ENCODE results near the gene SRPK2.

SRPK2 gene

GRCh38 chr7:105178177-105178576 is 210.5 kb downstream of the SRPK2 start:
- H3K4me1 ChIP-seq (ENCODE audit: insufficient read depth, low read length, poor library complexity, severe bottlenecking), result peaks cover 11% of the 10 kb centered on the region
- H3K4me3 ChIP-seq (ENCODE audit: low read length, poor library complexity, severe bottlenecking), result no peak overlapping the region
- H3K9me2 ChIP-seq (replicated peaks; ENCODE audit: low read depth, low read length), result no peaks in the 10 kb centered on the region
- H3K9ac ChIP-seq (ENCODE audit: low read depth, low read length, poor library complexity, severe bottlenecking), result no peak overlapping the region
- H4K20me1 ChIP-seq (ENCODE audit: insufficient read depth, low read length, poor library complexity, severe bottlenecking), result peaks cover 20% of the 10 kb centered on the region
- H3K79me2 ChIP-seq (ENCODE audit: insufficient read depth, low read length), result peaks cover 80% of the 10 kb centered on the region
- H2AFZ ChIP-seq (ENCODE audit: low read length), result no peak overlapping the region
- no peaks in the 10 kb centered on the region for H3K27me3 ChIP-seq (ENCODE audit: insufficient read depth, low read length, poor library complexity, severe bottlenecking)
- peaks cover 5% of the 10 kb centered on the region; the same call in 1 of the 2 replicates for H3F3A ChIP-seq (ENCODE audit: low read depth)
- no peaks in the 10 kb centered on the region; the same call in 1 of the 2 replicates for H3K36me3 ChIP-seq (ENCODE audit: insufficient read depth, low read length)
- no peaks in the 10 kb centered on the region for H3K9me3 ChIP-seq (ENCODE audit: insufficient read depth, low read depth, low read length)
- no peak overlapping the region for H3K4me2 ChIP-seq (ENCODE audit: low read depth, low read length, poor library complexity, severe bottlenecking)
- no peak for TF ChIP-seq EZH2phosphoT487 (IDR thresholded peaks at IDR 0.05; ENCODE audit: borderline replicate concordance)
- TF ChIP-seq, protein P1, sequence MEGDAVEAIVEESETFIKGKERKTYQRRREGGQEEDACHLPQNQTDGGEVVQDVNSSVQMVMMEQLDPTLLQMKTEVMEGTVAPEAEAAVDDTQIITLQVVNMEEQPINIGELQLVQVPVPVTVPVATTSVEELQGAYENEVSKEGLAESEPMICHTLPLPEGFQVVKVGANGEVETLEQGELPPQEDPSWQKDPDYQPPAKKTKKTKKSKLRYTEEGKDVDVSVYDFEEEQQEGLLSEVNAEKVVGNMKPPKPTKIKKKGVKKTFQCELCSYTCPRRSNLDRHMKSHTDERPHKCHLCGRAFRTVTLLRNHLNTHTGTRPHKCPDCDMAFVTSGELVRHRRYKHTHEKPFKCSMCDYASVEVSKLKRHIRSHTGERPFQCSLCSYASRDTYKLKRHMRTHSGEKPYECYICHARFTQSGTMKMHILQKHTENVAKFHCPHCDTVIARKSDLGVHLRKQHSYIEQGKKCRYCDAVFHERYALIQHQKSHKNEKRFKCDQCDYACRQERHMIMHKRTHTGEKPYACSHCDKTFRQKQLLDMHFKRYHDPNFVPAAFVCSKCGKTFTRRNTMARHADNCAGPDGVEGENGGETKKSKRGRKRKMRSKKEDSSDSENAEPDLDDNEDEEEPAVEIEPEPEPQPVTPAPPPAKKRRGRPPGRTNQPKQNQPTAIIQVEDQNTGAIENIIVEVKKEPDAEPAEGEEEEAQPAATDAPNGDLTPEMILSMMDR (conservative IDR thresholded peaks at IDR 0.05; ENCODE audit: low read length), result no peak

DNA sequence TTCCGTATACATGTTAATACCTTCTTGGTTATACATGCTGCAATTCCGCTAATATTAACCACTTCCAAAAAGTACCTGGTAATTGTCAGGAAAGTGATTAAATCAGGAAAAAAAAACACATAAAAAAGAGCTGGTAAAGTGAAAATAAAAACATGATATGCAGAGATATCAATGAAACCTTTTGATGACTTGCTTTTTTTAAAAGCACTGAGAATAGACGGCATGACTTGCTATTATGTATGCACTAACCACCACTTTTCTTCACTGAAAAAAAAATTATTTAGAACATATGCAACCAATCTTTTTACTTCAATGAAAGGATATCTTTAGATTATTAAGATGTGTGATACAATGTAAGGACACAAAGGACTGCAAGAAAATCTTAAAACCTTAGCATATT is 211.7 kb downstream of the SRPK2 start:
- Histone ChIP-seq H3K9me2 (replicated peaks; ENCODE audit: low read depth, low read length) (no peaks in the 10 kb centered on the region), H3K9ac (ENCODE audit: low read depth, low read length, poor library complexity, severe bottlenecking) (no peak overlapping the region), H3K36me3 (ENCODE audit: insufficient read depth, low read length) (no peaks in the 10 kb centered on the region; the same call in 1 of the 2 replicates), H2AFZ (ENCODE audit: low read length) (no peak overlapping the region), H3K79me2 (ENCODE audit: insufficient read depth, low read length) (peaks cover 87% of the 10 kb centered on the region), H3K9me3 (ENCODE audit: insufficient read depth, low read depth, low read length) (no peaks in the 10 kb centered on the region), H3K4me3 (ENCODE audit: low read length, poor library complexity, severe bottlenecking) (no peak overlapping the region), H3K4me1 (ENCODE audit: insufficient read depth, low read length, poor library complexity, severe bottlenecking) (peaks cover 11% of the 10 kb centered on the region), H3K27me3 (ENCODE audit: insufficient read depth, low read length, poor library complexity, severe bottlenecking) (no peaks in the 10 kb centered on the region), H3K4me2 (ENCODE audit: low read depth, low read length, poor library complexity, severe bottlenecking) (no peak overlapping the region), H4K20me1 (ENCODE audit: insufficient read depth, low read length, poor library complexity, severe bottlenecking) (peaks cover 23% of the 10 kb centered on the region), H3F3A (ENCODE audit: low read depth) (peaks cover 5% of the 10 kb centered on the region; the same call in 1 of the 2 replicates)
- TF ChIP-seq EZH2phosphoT487 (IDR thresholded peaks at IDR 0.05; ENCODE audit: borderline replicate concordance), result no peak
- TF ChIP-seq, protein P1 (conservative IDR thresholded peaks at IDR 0.05; ENCODE audit: low read length), result no peak

DNA sequence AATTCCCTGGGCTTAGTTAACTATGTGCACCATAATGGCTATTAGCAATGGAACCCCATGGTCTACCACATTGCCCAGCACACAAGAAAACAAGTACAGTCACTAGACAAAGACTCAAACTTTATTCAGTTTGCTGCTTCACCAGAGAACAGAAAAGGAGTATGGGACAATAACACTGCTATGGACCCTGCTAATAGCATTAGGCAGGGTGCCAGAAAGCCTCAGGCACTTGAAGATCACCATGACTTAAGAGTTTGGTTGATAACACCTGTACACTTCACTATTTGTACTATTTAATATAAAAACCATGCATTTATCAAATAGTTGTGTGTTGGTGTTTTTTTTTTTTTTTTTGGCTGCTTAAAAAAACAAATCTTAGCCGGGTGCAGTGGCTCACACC is 215.1 kb downstream of the SRPK2 start:
- Histone ChIP-seq H3K4me2 (ENCODE audit: low read depth, low read length, poor library complexity, severe bottlenecking) (no peak overlapping the region), H3K36me3 (ENCODE audit: insufficient read depth, low read length) (peaks cover 5% of the 10 kb centered on the region; the same call in 1 of the 2 replicates)

More for the DNA sequence above, 215.1 kb downstream of the SRPK2 start:
- Histone ChIP-seq H3K9me2 (replicated peaks; ENCODE audit: low read depth, low read length) (no peaks in the 10 kb centered on the region), H3K79me2 (ENCODE audit: insufficient read depth, low read length) (peaks cover 57% of the 10 kb centered on the region), H4K20me1 (ENCODE audit: insufficient read depth, low read length, poor library complexity, severe bottlenecking) (peaks cover 23% of the 10 kb centered on the region), H3K4me1 (ENCODE audit: insufficient read depth, low read length, poor library complexity, severe bottlenecking) (peaks cover 11% of the 10 kb centered on the region), H3F3A (ENCODE audit: low read depth) (peaks cover 4% of the 10 kb centered on the region; the same call in 1 of the 2 replicates), H3K9ac (ENCODE audit: low read depth, low read length, poor library complexity, severe bottlenecking) (no peak overlapping the region), H3K27me3 (ENCODE audit: insufficient read depth, low read length, poor library complexity, severe bottlenecking) (no peaks in the 10 kb centered on the region), H3K9me3 (ENCODE audit: insufficient read depth, low read depth, low read length) (no peaks in the 10 kb centered on the region), H3K4me3 (ENCODE audit: low read length, poor library complexity, severe bottlenecking) (no peak overlapping the region), H2AFZ (ENCODE audit: low read length) (no peak overlapping the region)
- TF ChIP-seq EZH2phosphoT487 (IDR thresholded peaks at IDR 0.05; ENCODE audit: borderline replicate concordance), result no peak
- TF ChIP-seq, protein P1 (conservative IDR thresholded peaks at IDR 0.05; ENCODE audit: low read length), result no peak

Data from Loucy (cell line).